Measurements from ENCODE around the gene TAF5L. TPM values are rescaled to one million over a fixed set of nuclear protein-coding genes. Genes with fewer than 3 reads are reported as not detected.

TAF5L gene
- total and polyA plus RNA-seq, 2 experiments from 2014 or later = 5.4 to 13.0 TPM

GRCh38 chr1:229550812-229551567 lies 74.9 kb downstream of the TAF5L start:
- Histone ChIP-seq H4K20me1 (ENCODE audit: insufficient read depth, poor library complexity, severe bottlenecking) (peaks cover 20% of the 10 kb centered on the region), H3K79me2 (peaks cover 78% of the 10 kb centered on the region), H3K9me3 (ENCODE audit: low read depth) (no peaks in the 10 kb centered on the region), H3K36me3 (replicated peaks; ENCODE audit: insufficient read depth, low read depth) (no peaks in the 10 kb centered on the region), H3K4me3 (no peak overlapping the region), H3K4me1 (ENCODE audit: insufficient read depth) (peaks cover 11% of the 10 kb centered on the region), H2AFZ (no peak overlapping the region), H3K4me2 (no peak overlapping the region), H3K9me2 (replicated peaks; ENCODE audit: insufficient read depth) (no peaks in the 10 kb centered on the region), H3K27ac (no peak overlapping the region), H3K27me3 (no peaks in the 10 kb centered on the region)
- WGBS (ENCODE audit: low lambda C conversion rate, missing lambda C conversion rate) = 81% methylated on average over 3 of the region's 3 CpGs
- TF ChIP-seq CTCF (IDR thresholded peaks at IDR 0.05; ENCODE audit: poor library complexity) (no peak), EZH2phosphoT487 (IDR thresholded peaks at IDR 0.05; ENCODE audit: low read depth, severe bottlenecking, unreplicated experiment) (no peak)
- no peak for DNase-seq (ENCODE audit: low spot score)

GRCh38 chr1:229547542-229547941 lies 78.4 kb downstream of the TAF5L start:
- H3K27ac ChIP-seq = no peak overlapping the region

GRCh38 chr1:229544587-229544986 lies 81.3 kb downstream of the TAF5L start:
- Histone ChIP-seq H4K20me1 (ENCODE audit: insufficient read depth, poor library complexity, severe bottlenecking) (peaks cover 6% of the 10 kb centered on the region), H3K4me2 (no peak overlapping the region), H3K4me3 (no peak overlapping the region), H3K79me2 (peaks cover 17% of the 10 kb centered on the region), H3K4me1 (ENCODE audit: insufficient read depth) (peaks cover 8% of the 10 kb centered on the region), H3K27me3 (no peaks in the 10 kb centered on the region), H3K36me3 (replicated peaks; ENCODE audit: insufficient read depth, low read depth) (no peaks in the 10 kb centered on the region), H3K27ac (no peak overlapping the region), H2AFZ (no peak overlapping the region), H3K9me2 (replicated peaks; ENCODE audit: insufficient read depth) (no peaks in the 10 kb centered on the region), H3K9me3 (ENCODE audit: low read depth) (no peaks in the 10 kb centered on the region)
- no peak for DNase-seq (ENCODE audit: low spot score)
- TF ChIP-seq EZH2phosphoT487 (IDR thresholded peaks at IDR 0.05; ENCODE audit: low read depth, severe bottlenecking, unreplicated experiment) (no peak), CTCF (IDR thresholded peaks at IDR 0.05; ENCODE audit: poor library complexity) (no peak)
- WGBS (ENCODE audit: low lambda C conversion rate, missing lambda C conversion rate) = 100% methylated on average over 1 of the region's 1 CpG

More at GRCh38 chr1:229547542-229547941, 78.4 kb downstream of the TAF5L start:
- Histone ChIP-seq H3K9me3 (ENCODE audit: low read depth) (no peaks in the 10 kb centered on the region), H3K27me3 (no peaks in the 10 kb centered on the region), H4K20me1 (ENCODE audit: insufficient read depth, poor library complexity, severe bottlenecking) (peaks cover 14% of the 10 kb centered on the region), H3K9me2 (replicated peaks; ENCODE audit: insufficient read depth) (no peaks in the 10 kb centered on the region), H2AFZ (no peak overlapping the region), H3K4me3 (no peak overlapping the region), H3K4me1 (ENCODE audit: insufficient read depth) (no peaks in the 10 kb centered on the region), H3K79me2 (peaks cover 46% of the 10 kb centered on the region), H3K4me2 (no peak overlapping the region), H3K36me3 (replicated peaks; ENCODE audit: insufficient read depth, low read depth) (no peaks in the 10 kb centered on the region)
- no peak for DNase-seq (ENCODE audit: low spot score)
- WGBS (ENCODE audit: low lambda C conversion rate, missing lambda C conversion rate) = 97% methylated on average over 7 of the region's 7 CpGs
- TF ChIP-seq EZH2phosphoT487 (IDR thresholded peaks at IDR 0.05; ENCODE audit: low read depth, severe bottlenecking, unreplicated experiment) (no peak), CTCF (IDR thresholded peaks at IDR 0.05; ENCODE audit: poor library complexity) (no peak), EZH2 (IDR thresholded peaks at IDR 0.05; ENCODE audit: borderline replicate concordance) (no peak)

Small RNA genes lying within 50 kb of the gene (small RNA-seq; reads per million reads assigned to genes)
- gene HMGN2P19 (not detected), gene RNA5SP78 (not detected)

Other genes starting within 250 kb of the TAF5L start
- 0.12 and 0.33 TPM in 2 replicates for gene ACTA1, start 192.0 kb downstream of the TAF5L start, total RNA-seq
- 0.28 and 1.0 TPM in 2 replicates for gene ACTA1, start 192.0 kb downstream of the TAF5L start, polyA plus RNA-seq
- gene NUP133, start 117.8 kb downstream of the TAF5L start, total RNA-seq = 33.2 and 35.4 TPM in 2 replicates
- 14.9 and 18.8 TPM in 2 replicates for gene NUP133, start 117.8 kb downstream of the TAF5L start, polyA plus RNA-seq
- 29.0 and 33.3 TPM in 2 replicates for gene ABCB10, start 67.4 kb downstream of the TAF5L start, total RNA-seq
- gene ABCB10, start 67.4 kb downstream of the TAF5L start, polyA plus RNA-seq = 14.6 and 23.4 TPM in 2 replicates
- 7.2 and 12.4 TPM in 2 replicates for gene URB2, start 125 bp upstream of the TAF5L start, total RNA-seq
- 3.0 and 4.6 TPM in 2 replicates for gene URB2, start 125 bp upstream of the TAF5L start, polyA plus RNA-seq

All from hepatocyte (in vitro differentiated cells).